Ishikawa (cell line): ENCODE data around the gene NOTCH3.

Source experiments
- MAX ChIP-seq: IDR thresholded peaks from 2 replicates; pipeline ENCODE4 v1.6.1; 2012
- REST ChIP-seq: IDR thresholded peaks from 2 replicates; pipeline ENCODE4 v1.6.1; 2012; ENCODE audit warnings: low read depth, mild to moderate bottlenecking
- TEAD4 ChIP-seq: IDR thresholded peaks from 2 replicates; pipeline ENCODE4 v1.6.1; 2012

- TF ChIP-seq MAX (no peak), TEAD4 (no peak), REST (no peak)
These were observed 26.9 kb downstream of the NOTCH3 start for GRCh38 chr19:15173746-15174404.
